HepG2 (cell line): ENCODE results near the gene BCL2L13. TPM values are rescaled to one million over a fixed set of nuclear protein-coding genes. Genes with fewer than 3 reads are reported as not detected.

ENCODE experiments used
- ATAC-seq: fragments of 200-7000 bp; cut with Tn5 transposase; 3 replicates; pipeline ENCODE4 v1.9.1; 2020; ENCODE audit warnings: mild to moderate bottlenecking, moderate library complexity
- BruUV-seq: library from RNA; stranded (reverse); fragments of 400-500 nt; replicated peaks from 2 replicates; lab custom pipeline; 2021; lab: Mats Ljungman, UMichigan
- CTCF ChIA-PET: fragments of 300-600 bp; formaldehyde crosslinking; extraction: SDS; loops from one replicate; lab custom pipeline; 2021; ENCODE audit warnings: low total read pairs, inconsistent platforms, low intra/inter-chr PET ratio; lab: Yijun Ruan, JAX
- POLR2A ChIA-PET: fragments of 350-600 bp; sonication (Branson Sonifier 250); formaldehyde crosslinking; loops from one replicate; lab custom pipeline; 2020; ENCODE audit warnings: antibody characterized with exemption, inconsistent platforms; lab: Yijun Ruan, JAX
- DNase-seq: peaks from one replicate; pipeline ENCODE4 v3.0.0-alpha.2; 2015; ENCODE audit warnings: low spot score
- FAIRE-seq: peaks from 3 replicates; lab custom pipeline; 2011; peaks lifted over from hg19 to GRCh38; lab: Jason Lieb, UNC
- H2AFZ ChIP-seq: one replicate; pipeline ENCODE4 v1.6.1; 2011; ENCODE audit warnings: low read length, inconsistent platforms
- H3K27ac ChIP-seq: fragments of 300-600 bp; 3 replicates; pipeline ENCODE4 v1.8.0; 2011; ENCODE audit warnings: mixed run types, mild to moderate bottlenecking, mixed read lengths, low read length, inconsistent platforms; ENCODE audit not compliant: insufficient read depth; ENCODE audit errors: extremely low read length
- H3K27me3 ChIP-seq, 2 experiments: fragments of 200-600 bp in 1 of 2; 2 replicates in 1 of 2; 3 replicates in 1 of 2; pipeline versions ENCODE4 v1.6.0 to v1.8.0; 2011; ENCODE audit warnings: low read length in 2 of 2, mild to moderate bottlenecking in 2 of 2, moderate library complexity in 2 of 2, inconsistent platforms in 1 of 2; ENCODE audit not compliant: insufficient read depth in 2 of 2, control insufficient read depth in 1 of 2
- H3K36me3 ChIP-seq, 2 experiments: fragments of 200-600 bp in 1 of 2; replicated peaks in 1 of 2; 2 replicates in 1 of 2; 3 replicates in 1 of 2; pipeline versions ENCODE4 v1.5.1 to v1.8.0; 2011; ENCODE audit warnings: low read length in 2 of 2, inconsistent platforms in 1 of 2; ENCODE audit not compliant: insufficient read depth in 2 of 2, control insufficient read depth in 1 of 2
- H3K4me1 ChIP-seq: 2 replicates; pipeline ENCODE4 v1.5.1; 2012; ENCODE audit warnings: low read length, inconsistent platforms; ENCODE audit not compliant: insufficient read depth
- H3K4me2 ChIP-seq: 2 replicates; pipeline ENCODE4 v1.6.0; 2011; ENCODE audit warnings: low read depth, low read length, inconsistent platforms
- H3K4me3 ChIP-seq, 3 experiments: fragments of 200-600 bp in 1 of 3; sonication (generic), shearing (Covaris generic) in 1 of 3; replicated peaks in 1 of 3; 2 replicates each; pipeline ENCODE4 v1.5.1; 2011 to 2016; ENCODE audit warnings: low read length in 3 of 3, inconsistent platforms in 2 of 3, low read depth in 2 of 3, mild to moderate bottlenecking in 2 of 3, control low read depth in 1 of 3, mixed read lengths in 1 of 3; ENCODE audit not compliant: insufficient read depth in 1 of 3
- H3K79me2 ChIP-seq: one replicate; pipeline ENCODE4 v1.6.1; 2011; ENCODE audit warnings: low read length, inconsistent platforms; ENCODE audit not compliant: insufficient read depth
- H3K9ac ChIP-seq: 2 replicates; pipeline ENCODE4 v1.6.0; 2011; ENCODE audit warnings: mild to moderate bottlenecking, low read depth, low read length, inconsistent platforms; ENCODE audit not compliant: insufficient read depth
- H3K9me3 ChIP-seq: 2 replicates; pipeline ENCODE4 v1.5.1; 2012; ENCODE audit warnings: mild to moderate bottlenecking, low read length
- H4K20me1 ChIP-seq: 2 replicates; pipeline ENCODE4 v1.6.0; 2011; ENCODE audit warnings: inconsistent platforms, mild to moderate bottlenecking, low read length, moderate library complexity; ENCODE audit not compliant: insufficient read depth
- CC2D1A ChIP-seq: sonication (generic); formaldehyde crosslinking; IDR thresholded peaks from 2 replicates; pipeline ENCODE4 v1.8.1; 2023; ENCODE audit warnings: mild to moderate bottlenecking, missing genetic modification reagents
- MAFF ChIP-seq: IDR thresholded peaks from 2 replicates; pipeline ENCODE4 v1.6.1; 2011; ENCODE audit warnings: low read depth, low read length, improper control_type of control experiment
- PHF21A ChIP-seq: sonication (generic); formaldehyde crosslinking; IDR thresholded peaks from 2 replicates; pipeline ENCODE4 v1.5.0; 2020; ENCODE audit warnings: mild to moderate bottlenecking, missing genetic modification reagents
- PITX1 ChIP-seq: sonication (generic); formaldehyde crosslinking; IDR thresholded peaks from 2 replicates; pipeline ENCODE4 v1.5.1; 2020; ENCODE audit warnings: mild to moderate bottlenecking, missing genetic modification reagents
- SRSF4 ChIP-seq: fragments of 200-400 bp; formaldehyde crosslinking; IDR thresholded peaks from one replicate; pipeline ENCODE4 v1.6.1; 2018; ENCODE audit warnings: mild to moderate bottlenecking, low read depth, low read length, moderate library complexity; ENCODE audit not compliant: poor library complexity, severe bottlenecking
- TARDBP ChIP-seq: sonication (generic); formaldehyde crosslinking; IDR thresholded peaks from 2 replicates; pipeline ENCODE4 v1.8.0; 2022; ENCODE audit warnings: mild to moderate bottlenecking, missing genetic modification reagents
- U2AF2 ChIP-seq: fragments of 200-400 bp; formaldehyde crosslinking; IDR thresholded peaks from 2 replicates; pipeline ENCODE4 v1.6.1; 2017; ENCODE audit warnings: low read depth, mild to moderate bottlenecking, low read length
- ZNF674 ChIP-seq: sonication (generic); formaldehyde crosslinking; IDR thresholded peaks from 2 replicates; pipeline ENCODE4 v1.5.0; 2020; ENCODE audit warnings: low read depth, mild to moderate bottlenecking, missing genetic modification reagents
- WGBS: methylation state at CpG from one replicate; pipeline ENCODE4 v1.1.6; 2017; ENCODE audit warnings: low lambda C conversion rate; 5-methylcytosine and 5-hydroxymethylcytosine counted together
- in situ Hi-C: cut with HindIII; loops from 2 replicates; pipeline ENCODE4 v1.10.0; 2017; ENCODE audit warnings: low pct_unique_long_range_greater_than_20kb; ENCODE audit not compliant: extremely low pct_ligation_motif_present
- intact Hi-C: fragments of 100-400 bp; cut with micrococcal nuclease; formaldehyde crosslinking; loops from one replicate; pipeline ENCODE4 v1.10.0; 2022; ENCODE audit not compliant: unreplicated experiment
- polyA plus RNA-seq, 8 experiments: library from polyadenylated mRNA; depleted of rRNA in 3 of 8; stranded (reverse) in 7 of 8; unstranded in 1 of 8; fragments of >200 nt; fragmentation: Illumina TruSeq in 4 of 8; extraction: Trizol in 4 of 8; gene quantifications; 2 replicates each; pipeline versions ENCODE4 v1.2.1 to v1.2.3, GENCODE V29; 2011 to 2016; ENCODE audit warnings: low read depth in 4 of 8, missing spikeins in 1 of 8, mixed read lengths in 1 of 8; ENCODE audit not compliant: insufficient read depth in 1 of 8
- total RNA-seq, 5 experiments: library from RNA; depleted of rRNA; stranded (reverse); fragments of >200 nt; fragmentation: Illumina TruSeq; extraction: Trizol; gene quantifications; 2 replicates each; pipeline ENCODE4 v1.2.3, GENCODE V29; 2016; ENCODE audit warnings: low read depth in 1 of 5
- TF ChIP-seq, protein P1 (sequence below): sonication (generic); formaldehyde crosslinking; IDR thresholded peaks from 2 replicates; pipeline ENCODE4 v1.5.0; 2020; ENCODE audit warnings: mild to moderate bottlenecking, missing genetic modification reagents, borderline replicate concordance
- TF ChIP-seq, protein P2 (sequence below): sonication (generic); formaldehyde crosslinking; IDR thresholded peaks from 2 replicates; pipeline ENCODE4 v1.5.1; 2020; ENCODE audit warnings: missing genetic modification reagents, mild to moderate bottlenecking, borderline replicate concordance
- TF ChIP-seq, protein P3 (sequence below): sonication (generic); formaldehyde crosslinking; IDR thresholded peaks from 2 replicates; pipeline ENCODE4 v1.8.0; 2022; ENCODE audit warnings: mild to moderate bottlenecking, missing genetic modification reagents, moderate library complexity

The BCL2L13 gene
- total and polyA plus RNA-seq, 2 of the 13 experiments (the other 11 are each of a cell fraction or from before 2014, with no cell fraction given) = 13.5 to 14.6 TPM

DNA sequence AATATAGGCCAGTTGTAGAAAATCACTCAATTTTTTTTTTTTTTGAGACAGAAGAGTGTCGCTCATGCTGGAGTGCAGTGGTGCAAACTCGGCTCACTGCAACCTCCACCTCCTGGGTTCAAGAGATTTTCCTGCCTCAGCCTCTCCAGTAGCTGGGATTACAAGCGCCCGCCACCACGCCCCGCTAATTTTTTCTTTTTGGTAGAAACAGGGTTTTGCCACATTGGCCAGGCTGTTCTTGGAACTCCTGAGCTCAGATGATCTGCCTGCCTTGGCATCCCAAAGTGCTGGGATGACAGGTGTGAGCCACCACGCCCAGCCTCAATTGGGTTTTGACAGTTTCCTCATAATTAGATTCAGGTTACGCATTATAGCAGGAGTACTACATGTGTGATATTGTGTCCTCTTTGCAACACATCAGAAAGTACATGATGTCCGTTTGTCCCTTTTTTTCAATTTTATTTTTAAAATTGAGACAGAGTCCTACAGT lies 7.4 kb upstream of the BCL2L13 start:
- Histone ChIP-seq H3K4me1 (peaks cover 37% of the 10 kb centered on the region), H3K9me3 (no peaks in the 10 kb centered on the region), H2AFZ (no peak overlapping the region), H4K20me1 (no peaks in the 10 kb centered on the region; the same call in 1 of the 2 replicates), H3K4me3 (no peak overlapping the region), H3K9ac (no peak overlapping the region), H3K4me2 (no peak overlapping the region), H3K27ac (no peak overlapping the region), H3K79me2 (peaks cover 20% of the 10 kb centered on the region), H3K36me3 (no peaks in the 10 kb centered on the region), H3K27me3 (no peaks in the 10 kb centered on the region; a peak in 1 of 5 replicates)
- POLR2A ChIA-PET = no interaction called here
- CTCF ChIA-PET = no interaction called here
- no peak for ATAC-seq
- DNase-seq = no peak
- FAIRE-seq = no peak
- intact Hi-C loops (no loop called here), in situ Hi-C loops (no loop called here)
- 95% methylated on average over 9 of the region's 9 CpGs for WGBS
- TF ChIP-seq TARDBP (CRISPR knock-in tag) (no peak), PITX1 (no peak), SRSF4 (no peak), U2AF2 (no peak), ZNF674 (CRISPR knock-in tag) (no peak), CC2D1A (CRISPR knock-in tag) (no peak), PHF21A (CRISPR knock-in tag) (no peak), MAFF (no peak)
- TF ChIP-seq, protein P1, sequence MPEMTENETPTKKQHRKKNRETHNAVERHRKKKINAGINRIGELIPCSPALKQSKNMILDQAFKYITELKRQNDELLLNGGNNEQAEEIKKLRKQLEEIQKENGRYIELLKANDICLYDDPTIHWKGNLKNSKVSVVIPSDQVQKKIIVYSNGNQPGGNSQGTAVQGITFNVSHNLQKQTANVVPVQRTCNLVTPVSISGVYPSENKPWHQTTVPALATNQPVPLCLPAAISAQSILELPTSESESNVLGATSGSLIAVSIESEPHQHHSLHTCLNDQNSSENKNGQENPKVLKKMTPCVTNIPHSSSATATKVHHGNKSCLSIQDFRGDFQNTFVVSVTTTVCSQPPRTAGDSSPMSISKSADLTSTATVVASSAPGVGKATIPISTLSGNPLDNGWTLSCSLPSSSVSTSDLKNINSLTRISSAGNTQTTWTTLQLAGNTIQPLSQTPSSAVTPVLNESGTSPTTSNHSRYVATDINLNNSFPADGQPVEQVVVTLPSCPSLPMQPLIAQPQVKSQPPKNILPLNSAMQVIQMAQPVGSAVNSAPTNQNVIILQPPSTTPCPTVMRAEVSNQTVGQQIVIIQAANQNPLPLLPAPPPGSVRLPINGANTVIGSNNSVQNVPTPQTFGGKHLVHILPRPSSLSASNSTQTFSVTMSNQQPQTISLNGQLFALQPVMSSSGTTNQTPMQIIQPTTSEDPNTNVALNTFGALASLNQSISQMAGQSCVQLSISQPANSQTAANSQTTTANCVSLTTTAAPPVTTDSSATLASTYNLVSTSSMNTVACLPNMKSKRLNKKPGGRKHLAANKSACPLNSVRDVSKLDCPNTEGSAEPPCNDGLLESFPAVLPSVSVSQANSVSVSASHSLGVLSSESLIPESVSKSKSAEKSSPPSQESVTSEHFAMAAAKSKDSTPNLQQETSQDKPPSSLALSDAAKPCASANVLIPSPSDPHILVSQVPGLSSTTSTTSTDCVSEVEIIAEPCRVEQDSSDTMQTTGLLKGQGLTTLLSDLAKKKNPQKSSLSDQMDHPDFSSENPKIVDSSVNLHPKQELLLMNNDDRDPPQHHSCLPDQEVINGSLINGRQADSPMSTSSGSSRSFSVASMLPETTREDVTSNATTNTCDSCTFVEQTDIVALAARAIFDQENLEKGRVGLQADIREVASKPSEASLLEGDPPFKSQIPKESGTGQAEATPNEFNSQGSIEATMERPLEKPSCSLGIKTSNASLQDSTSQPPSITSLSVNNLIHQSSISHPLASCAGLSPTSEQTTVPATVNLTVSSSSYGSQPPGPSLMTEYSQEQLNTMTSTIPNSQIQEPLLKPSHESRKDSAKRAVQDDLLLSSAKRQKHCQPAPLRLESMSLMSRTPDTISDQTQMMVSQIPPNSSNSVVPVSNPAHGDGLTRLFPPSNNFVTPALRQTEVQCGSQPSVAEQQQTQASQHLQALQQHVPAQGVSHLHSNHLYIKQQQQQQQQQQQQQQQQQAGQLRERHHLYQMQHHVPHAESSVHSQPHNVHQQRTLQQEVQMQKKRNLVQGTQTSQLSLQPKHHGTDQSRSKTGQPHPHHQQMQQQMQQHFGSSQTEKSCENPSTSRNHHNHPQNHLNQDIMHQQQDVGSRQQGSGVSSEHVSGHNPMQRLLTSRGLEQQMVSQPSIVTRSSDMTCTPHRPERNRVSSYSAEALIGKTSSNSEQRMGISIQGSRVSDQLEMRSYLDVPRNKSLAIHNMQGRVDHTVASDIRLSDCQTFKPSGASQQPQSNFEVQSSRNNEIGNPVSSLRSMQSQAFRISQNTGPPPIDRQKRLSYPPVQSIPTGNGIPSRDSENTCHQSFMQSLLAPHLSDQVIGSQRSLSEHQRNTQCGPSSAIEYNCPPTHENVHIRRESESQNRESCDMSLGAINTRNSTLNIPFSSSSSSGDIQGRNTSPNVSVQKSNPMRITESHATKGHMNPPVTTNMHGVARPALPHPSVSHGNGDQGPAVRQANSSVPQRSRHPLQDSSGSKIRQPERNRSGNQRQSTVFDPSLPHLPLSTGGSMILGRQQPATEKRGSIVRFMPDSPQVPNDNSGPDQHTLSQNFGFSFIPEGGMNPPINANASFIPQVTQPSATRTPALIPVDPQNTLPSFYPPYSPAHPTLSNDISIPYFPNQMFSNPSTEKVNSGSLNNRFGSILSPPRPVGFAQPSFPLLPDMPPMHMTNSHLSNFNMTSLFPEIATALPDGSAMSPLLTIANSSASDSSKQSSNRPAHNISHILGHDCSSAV (CRISPR knock-in tag) = no peak
- TF ChIP-seq, protein P2, sequence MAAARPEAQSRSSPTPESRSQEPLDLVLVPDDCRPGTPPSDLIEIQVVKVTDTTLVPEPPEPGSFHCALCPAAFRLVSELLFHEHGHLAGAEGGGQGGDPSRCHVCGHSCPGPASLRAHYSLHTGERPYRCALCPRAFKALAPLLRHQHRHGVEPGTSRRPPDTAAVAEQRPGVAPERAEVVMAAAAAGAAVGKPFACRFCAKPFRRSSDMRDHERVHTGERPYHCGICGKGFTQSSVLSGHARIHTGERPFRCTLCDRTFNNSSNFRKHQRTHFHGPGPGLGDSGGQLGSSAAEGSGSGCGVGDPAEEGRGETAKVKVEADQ (CRISPR knock-in tag) = no peak
- TF ChIP-seq, protein P3, sequence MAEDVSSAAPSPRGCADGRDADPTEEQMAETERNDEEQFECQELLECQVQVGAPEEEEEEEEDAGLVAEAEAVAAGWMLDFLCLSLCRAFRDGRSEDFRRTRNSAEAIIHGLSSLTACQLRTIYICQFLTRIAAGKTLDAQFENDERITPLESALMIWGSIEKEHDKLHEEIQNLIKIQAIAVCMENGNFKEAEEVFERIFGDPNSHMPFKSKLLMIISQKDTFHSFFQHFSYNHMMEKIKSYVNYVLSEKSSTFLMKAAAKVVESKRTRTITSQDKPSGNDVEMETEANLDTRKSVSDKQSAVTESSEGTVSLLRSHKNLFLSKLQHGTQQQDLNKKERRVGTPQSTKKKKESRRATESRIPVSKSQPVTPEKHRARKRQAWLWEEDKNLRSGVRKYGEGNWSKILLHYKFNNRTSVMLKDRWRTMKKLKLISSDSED (CRISPR knock-in tag) = no peak
- no TSS peak for BruUV-seq
